GM12878 (cell line): ENCODE data around the gene ITGA7.

Source experiments
- CBX3 ChIP-seq: fragments of 200-600 bp; sonication (generic); IDR thresholded peaks from 2 replicates; pipeline ENCODE4 v1.6.1; 2016; ENCODE audit warnings: low read depth, borderline replicate concordance
- CREB1 ChIP-seq: IDR thresholded peaks from 2 replicates; pipeline ENCODE4 v1.6.1; 2012; ENCODE audit warnings: low read depth, mild to moderate bottlenecking, inconsistent platforms
- NBN ChIP-seq: fragments of 450-650 bp; IDR thresholded peaks from 2 replicates; pipeline ENCODE4 v1.6.1; 2016
- NRF1 ChIP-seq: conservative IDR thresholded peaks from 2 replicates; pipeline ENCODE4 v1.6.1; 2011; ENCODE audit warnings: mild to moderate bottlenecking, low read depth, low read length, improper control_type of control experiment
- PBX3 ChIP-seq: IDR thresholded peaks from 2 replicates; pipeline ENCODE4 v1.6.1; 2011; ENCODE audit warnings: mild to moderate bottlenecking, low read depth, low read length, moderate library complexity; ENCODE audit not compliant: insufficient replicate concordance
- POLR2A ChIP-seq: IDR thresholded peaks from 2 replicates; pipeline ENCODE4 v1.6.1; 2011; ENCODE audit warnings: low read depth, mild to moderate bottlenecking, low read length
- POLR2AphosphoS5 ChIP-seq: IDR thresholded peaks from 2 replicates; pipeline ENCODE4 v1.6.1; 2011; ENCODE audit warnings: mild to moderate bottlenecking, low read length, inconsistent platforms
- SIN3A ChIP-seq: IDR thresholded peaks from 2 replicates; pipeline ENCODE4 v1.6.1; 2012; ENCODE audit warnings: low read depth, low read length, improper control_type of control experiment
- TF ChIP-seq, protein P1 (sequence below): IDR thresholded peaks from 2 replicates; pipeline ENCODE4 v1.6.1; 2012; ENCODE audit warnings: low read length, inconsistent platforms
- TF ChIP-seq, protein P2 (sequence below), 3 experiments: IDR thresholded peaks in 2 of 3; conservative IDR thresholded peaks in 1 of 3; 2 replicates each; pipeline ENCODE4 v1.5.1; 2011; ENCODE audit warnings: low read depth in 3 of 3, low read length in 3 of 3, mild to moderate bottlenecking in 3 of 3, control low read depth in 2 of 3, moderate library complexity in 2 of 3, inconsistent platforms in 1 of 3, mixed read lengths in 1 of 3; ENCODE audit not compliant: control insufficient read depth in 2 of 3, insufficient read depth in 1 of 3; ENCODE audit errors: extremely low read depth in 1 of 3

DNA sequence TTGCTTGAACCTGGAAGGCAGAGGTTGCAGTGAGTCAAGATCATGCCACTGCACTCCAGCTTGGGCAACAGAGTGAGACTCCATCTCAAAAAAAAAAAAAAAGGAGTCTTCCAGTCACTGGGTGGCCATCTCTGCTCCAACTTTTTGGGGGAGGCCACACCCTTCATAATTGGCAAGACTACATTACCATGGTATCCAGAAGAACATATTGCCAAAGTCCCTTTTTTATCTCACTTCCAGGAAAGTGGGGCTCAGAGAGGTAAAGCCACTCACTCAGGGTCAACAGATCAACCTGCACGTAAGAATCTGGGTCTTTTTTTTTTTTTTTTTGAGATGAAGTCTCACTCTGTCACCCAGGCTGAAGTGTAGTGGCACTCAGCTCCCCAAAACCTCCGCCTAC, 26.2 kb upstream of the ITGA7 start:
- TF ChIP-seq CBX3 (no peak), NBN (no peak), PBX3 (no peak), NRF1 (no peak), SIN3A (no peak), POLR2A (no peak), CREB1 (no peak), POLR2AphosphoS5 (no peak)
- TF ChIP-seq, protein P1, sequence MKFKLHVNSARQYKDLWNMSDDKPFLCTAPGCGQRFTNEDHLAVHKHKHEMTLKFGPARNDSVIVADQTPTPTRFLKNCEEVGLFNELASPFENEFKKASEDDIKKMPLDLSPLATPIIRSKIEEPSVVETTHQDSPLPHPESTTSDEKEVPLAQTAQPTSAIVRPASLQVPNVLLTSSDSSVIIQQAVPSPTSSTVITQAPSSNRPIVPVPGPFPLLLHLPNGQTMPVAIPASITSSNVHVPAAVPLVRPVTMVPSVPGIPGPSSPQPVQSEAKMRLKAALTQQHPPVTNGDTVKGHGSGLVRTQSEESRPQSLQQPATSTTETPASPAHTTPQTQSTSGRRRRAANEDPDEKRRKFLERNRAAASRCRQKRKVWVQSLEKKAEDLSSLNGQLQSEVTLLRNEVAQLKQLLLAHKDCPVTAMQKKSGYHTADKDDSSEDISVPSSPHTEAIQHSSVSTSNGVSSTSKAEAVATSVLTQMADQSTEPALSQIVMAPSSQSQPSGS = no peak
- TF ChIP-seq, protein P2, sequence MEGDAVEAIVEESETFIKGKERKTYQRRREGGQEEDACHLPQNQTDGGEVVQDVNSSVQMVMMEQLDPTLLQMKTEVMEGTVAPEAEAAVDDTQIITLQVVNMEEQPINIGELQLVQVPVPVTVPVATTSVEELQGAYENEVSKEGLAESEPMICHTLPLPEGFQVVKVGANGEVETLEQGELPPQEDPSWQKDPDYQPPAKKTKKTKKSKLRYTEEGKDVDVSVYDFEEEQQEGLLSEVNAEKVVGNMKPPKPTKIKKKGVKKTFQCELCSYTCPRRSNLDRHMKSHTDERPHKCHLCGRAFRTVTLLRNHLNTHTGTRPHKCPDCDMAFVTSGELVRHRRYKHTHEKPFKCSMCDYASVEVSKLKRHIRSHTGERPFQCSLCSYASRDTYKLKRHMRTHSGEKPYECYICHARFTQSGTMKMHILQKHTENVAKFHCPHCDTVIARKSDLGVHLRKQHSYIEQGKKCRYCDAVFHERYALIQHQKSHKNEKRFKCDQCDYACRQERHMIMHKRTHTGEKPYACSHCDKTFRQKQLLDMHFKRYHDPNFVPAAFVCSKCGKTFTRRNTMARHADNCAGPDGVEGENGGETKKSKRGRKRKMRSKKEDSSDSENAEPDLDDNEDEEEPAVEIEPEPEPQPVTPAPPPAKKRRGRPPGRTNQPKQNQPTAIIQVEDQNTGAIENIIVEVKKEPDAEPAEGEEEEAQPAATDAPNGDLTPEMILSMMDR (IDR thresholded peaks at IDR 0.05 in 2 of 3, conservative IDR thresholded peaks at IDR 0.05 in 1 of 3; ENCODE audit: control insufficient read depth in 2 of 3, extremely low read depth in 1 of 3, insufficient read depth in 1 of 3, low read depth in 3 of 3, low read length in 3 of 3) = no peak
